ENCODE measurements around the gene OPCML.

Gene OPCML

DNA sequence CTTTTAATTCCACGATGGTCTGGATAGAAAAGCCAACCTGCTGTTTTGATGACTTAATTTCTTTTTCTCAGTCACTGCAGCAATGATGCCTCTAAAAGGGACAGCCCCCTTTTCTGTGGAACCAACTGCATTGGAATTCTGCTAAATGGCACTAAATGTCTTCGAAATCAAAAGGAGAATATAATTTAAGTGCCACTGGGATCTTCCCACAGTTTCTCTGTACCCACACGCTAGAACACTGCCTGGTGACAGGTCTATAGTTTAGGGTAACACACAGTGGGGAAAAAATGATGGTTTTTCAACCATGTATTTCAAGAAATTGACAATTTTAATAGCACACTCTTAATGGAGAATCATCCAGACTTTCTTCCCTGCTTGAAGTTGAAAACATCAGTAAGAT is 182.3 kb downstream of the OPCML start:
- no peak for DNase-seq

DNA sequence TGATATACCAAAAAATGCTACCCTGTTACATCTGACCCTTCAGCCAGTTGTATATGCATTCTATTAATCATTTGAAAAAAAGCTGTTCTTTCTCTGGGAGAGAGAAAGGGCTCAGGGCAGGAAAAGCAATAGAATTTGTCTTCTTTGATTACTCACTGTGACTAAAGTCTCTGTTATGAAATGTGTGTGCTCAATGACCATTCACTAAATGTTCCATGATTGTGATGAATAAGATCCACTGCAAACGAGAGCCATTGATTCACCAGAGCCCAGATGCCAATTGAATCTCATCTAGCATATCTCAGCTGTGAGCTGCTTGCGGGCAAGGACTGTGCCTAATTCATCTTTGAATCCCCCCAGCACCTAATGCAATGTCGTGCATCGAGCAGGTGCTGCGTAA is 184.3 kb downstream of the OPCML start:
- DNase-seq: no peak

DNA sequence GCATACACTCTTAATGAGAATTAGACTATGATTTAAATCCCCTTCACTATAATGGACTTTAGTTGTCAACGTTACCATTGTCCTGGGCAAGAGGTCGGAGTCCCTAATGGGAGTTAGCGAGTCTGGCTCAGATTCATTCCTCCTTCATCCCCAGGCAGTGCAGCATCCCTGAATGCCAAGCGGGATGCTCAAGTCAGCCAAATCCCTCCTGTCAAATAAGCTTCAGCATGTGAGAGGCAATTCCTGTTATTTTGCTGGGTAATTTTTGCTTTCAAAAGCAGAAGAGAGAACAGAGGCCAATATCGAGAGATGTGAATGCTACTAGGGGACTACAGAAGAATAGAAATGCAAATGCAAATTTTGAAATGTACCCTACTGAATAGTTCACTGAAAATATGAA is 186.2 kb downstream of the OPCML start:
- DNase-seq: no peak

DNA sequence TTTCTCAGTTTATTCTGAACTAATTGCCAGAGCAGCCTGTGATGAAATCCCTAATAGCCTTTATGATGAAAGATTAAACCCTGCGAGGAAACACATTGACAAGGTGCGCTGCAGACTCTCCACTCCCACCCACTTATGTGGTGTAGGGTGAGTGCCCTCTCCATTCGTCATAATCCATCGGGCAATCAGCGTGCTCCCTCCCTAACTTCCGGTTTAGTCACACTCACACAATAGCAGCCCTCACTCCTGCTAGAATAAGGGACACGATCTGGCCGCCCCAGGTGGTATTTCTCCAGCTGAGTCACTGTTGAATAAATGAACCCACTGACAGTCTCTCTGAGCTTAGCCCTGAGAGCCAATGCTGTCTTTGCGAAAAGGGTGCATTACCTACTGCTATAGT is 188.3 kb downstream of the OPCML start:
- no peak for DNase-seq

DNA sequence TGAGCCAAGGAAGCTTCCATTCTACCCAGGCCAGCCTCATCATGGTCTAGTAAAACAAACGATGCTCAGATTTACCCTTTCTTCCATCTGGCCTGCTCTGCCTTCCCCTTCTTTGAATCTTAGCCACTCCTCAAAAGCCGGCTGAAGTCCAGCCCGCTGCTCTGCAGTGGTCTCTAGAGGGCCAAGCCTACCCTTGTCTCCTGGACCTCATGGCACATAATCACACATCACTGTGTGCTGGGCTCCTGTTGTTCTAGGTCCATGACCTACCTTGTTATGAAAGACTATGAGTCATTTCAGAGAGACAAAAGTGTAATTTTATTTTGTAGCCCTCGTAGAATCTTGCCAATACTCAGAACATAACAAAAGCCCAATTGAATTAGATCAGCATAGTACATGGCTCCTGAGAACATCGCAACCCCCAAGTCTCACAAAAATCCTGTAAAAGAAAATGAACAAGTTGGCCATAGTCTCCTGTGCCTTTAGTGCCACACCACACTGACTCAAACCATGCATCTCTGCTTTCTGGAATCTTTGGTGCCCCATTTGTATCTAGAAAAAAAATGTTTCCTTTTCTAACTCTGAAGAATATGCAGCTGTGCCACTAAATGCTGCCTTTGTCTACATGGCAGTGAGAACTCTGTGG is 192.7 kb downstream of the OPCML start:
- DNase-seq: no peak

DNA sequence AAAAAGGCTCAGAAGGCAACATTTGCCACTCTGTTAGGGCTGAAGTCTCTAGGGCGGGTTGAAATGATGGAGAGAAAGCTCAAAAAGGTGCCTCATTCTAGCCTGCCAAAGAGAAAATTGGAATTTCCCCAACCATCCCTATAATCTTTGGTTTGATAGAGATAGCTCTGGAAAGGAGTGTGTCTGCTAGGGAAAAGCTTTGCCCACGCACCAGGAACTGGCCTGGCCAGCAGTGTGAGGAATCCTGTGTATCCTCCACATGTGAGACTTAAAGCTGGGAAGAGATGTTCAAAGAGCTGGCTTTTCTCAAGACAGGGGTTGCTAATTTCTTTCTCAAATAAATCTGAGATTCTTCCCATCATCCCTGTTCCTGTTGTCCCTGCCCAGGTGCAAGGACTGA is 193.7 kb downstream of the OPCML start:
- no peak for DNase-seq

DNA sequence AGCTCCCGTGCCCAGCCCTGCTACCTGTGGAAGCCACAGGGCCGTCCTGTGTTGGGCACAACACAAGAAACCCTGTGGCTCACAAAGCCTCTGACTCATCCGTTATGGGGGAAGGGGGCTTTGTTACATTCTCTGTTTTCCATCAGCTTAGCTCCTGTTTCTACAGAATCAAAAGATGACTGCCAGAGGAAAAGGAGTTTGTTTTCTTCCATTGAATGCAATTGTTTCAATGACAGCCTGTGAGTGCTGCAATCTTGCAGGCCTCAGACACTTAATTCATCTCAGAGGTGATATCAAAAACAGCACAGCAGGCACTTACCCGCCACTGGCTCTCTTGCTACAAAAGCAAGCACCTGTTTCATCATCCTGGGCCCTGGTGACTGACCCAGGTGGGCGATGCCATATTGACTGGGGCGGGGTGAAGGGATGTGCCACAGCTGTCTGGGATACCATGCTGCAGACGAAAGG is 194.3 kb downstream of the OPCML start:
- no peak for DNase-seq

DNA sequence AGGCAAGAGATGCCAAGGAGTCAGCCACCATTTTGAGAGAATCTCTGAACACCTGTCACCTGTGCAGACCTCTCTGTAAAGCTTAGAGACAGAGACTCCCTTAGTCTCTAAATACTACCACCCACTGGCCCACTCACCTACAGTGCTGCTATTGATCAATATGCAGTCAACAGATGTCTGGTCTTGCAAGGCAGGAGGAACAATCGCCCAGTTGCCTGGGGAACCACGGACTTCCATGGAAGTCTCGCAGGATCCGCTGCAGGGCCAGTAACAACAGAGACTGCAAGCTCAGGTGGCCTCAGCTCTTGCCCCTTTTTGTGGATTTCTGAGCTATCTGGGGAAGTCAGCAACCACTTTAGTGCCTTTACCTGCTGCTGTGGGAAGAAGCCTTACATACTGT is 195.1 kb downstream of the OPCML start:
- no peak for DNase-seq

DNA sequence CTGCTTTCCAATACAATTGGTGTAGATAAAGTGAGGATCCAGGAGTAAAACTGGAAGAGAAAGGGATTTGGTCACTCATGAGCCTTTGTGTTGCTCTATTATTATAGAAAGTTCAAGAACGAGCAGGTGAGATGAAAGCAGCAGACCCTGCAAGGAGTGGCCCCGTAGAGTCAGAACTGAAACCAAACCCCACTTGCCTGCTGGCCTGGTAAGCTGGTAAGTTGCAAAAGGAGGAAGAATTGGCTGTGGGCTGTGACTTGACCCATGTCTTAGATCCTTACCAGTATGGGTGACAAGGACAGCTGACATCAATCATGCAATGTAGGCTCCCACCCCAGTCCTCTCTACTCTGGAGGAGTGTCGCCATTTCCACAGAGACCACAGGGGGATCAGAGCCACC is 201.3 kb downstream of the OPCML start:
- DNase-seq: no peak

DNA sequence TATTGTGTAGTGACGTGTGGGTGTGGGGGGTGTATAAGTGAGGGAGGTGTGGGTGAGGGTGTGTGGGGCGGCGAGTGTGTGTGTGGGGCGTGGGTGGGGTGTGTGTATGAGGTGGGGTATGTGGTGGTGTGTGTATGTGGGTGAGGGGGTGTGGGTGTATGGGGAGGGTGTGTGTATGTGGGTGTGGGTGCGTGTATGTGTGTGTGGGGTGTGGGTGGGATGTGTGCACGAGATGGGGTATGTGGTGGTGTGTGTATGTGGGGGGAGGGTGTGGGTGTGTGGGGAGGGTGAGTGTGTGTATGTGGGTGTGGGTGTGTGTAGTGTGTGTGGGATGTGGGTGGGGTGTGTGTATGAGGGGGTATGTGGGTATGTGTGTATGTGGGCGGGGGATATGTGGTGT is 205.5 kb downstream of the OPCML start:
- no peak for DNase-seq

DNA sequence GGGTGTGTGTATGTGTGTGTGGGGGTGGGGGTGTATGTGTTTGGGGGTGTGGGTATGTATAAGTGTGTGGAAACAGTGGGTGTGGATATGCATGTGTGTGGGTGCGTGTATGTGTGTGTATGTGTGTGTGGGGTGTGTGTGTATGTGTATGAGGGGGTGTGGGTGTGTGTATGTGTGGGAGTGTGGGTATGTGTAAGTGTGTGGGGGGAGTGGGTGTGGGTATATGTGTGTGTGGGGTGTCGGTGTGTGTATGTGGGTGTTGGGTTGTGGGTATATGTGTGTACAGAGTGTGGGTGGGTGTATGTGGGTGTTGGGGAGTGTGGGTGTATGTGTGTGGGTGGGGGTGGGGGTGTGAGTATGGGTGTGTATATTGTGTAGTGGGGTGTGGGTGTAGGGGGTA is 206.0 kb downstream of the OPCML start:
- DNase-seq: no peak

DNA sequence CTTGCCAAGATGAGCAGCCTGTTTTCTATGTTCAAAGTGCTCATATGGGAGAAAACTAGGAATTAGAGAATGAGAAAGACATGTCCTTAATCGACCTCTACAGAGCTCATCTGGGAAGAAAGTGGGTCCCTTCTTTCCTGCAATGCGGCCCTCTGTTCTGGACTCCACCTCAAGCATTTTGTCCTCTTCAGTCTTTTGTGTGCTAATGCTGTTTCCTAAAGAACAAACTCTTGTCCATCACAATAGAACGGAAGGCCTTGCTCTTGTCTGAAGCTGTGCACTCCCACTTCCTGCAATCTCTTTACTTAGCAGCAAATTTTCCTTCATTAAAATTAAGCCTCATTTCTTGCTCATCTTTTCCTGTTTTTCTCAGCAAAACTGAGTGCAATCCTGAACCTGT is 206.6 kb downstream of the OPCML start:
- no peak for DNase-seq

DNA sequence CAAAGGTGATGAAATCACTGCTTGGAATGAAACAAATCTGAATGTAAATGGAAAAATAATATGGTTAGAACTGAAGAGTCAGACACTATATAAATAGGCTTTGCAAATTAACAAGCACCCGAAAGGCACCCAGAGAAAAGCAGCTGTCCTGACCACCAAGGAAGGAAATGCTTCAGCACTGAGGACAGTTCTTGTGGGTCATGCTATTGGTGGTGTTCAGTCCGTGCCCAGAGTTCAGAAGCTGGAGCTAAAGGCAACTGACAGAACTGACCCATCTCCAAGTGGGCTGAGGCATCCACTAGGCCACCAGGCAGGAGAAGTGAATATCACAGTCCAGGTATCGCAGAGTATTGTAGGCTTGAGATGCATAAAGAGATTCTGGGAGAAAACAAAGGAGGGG is 208.9 kb downstream of the OPCML start:
- DNase-seq: no peak

DNA sequence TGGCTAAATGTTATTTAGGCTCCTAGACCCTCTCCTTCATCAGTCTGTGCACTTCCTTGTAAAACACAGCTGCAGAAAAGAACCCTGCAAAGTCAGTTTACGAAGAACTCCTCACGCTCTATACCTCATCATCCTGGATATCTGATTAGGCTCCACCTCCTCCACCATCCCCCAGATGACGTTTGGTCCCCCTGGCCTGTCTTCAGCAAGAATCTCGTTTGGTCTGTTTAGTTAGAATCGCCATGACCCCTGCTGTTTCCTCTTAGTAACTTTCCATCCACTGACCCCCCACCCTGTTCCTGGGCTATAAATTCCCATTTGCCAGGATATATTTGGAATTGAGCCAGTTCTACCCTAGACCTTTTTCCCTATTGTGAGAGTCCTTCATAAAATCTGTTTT is 214.1 kb downstream of the OPCML start:
- no peak for DNase-seq

DNA sequence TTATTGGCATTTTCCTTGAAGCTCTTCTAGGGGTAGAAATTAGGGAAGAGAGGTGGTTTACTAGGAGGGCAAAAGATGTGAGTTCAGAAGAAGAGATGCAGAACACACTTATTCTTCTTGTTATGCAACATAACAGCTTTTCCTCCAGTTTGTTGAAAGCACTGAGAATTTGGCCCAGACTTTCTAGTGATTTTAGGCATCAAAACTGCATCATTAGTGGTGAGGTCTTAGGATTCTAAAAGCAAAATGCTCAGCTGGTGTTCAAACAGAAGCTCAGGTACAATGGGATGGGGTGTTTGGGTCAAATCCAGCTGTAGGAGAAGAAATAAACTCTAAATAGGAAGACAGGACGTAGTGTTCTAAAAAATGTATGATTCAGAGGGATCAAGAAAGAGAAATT is 221.1 kb downstream of the OPCML start:
- no peak for DNase-seq

DNA sequence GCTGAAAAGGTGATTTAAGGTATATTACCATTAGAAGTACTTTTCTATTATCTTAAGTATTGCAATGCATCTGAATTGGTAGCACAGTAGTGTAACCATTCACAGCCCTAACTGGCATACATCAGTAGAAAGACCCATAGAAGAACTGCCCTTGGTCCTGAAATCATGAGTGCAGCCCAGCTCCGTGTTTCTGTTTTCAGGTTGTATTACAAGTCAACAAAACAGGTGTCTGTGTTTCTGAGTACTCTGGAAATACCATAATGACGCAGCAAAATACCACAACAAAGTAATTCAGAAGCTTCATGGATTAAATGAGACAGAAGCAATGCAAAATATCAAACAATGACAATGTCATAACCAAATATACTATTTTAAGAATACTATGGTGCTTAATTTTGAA is 226.3 kb downstream of the OPCML start:
- no peak for DNase-seq

DNA sequence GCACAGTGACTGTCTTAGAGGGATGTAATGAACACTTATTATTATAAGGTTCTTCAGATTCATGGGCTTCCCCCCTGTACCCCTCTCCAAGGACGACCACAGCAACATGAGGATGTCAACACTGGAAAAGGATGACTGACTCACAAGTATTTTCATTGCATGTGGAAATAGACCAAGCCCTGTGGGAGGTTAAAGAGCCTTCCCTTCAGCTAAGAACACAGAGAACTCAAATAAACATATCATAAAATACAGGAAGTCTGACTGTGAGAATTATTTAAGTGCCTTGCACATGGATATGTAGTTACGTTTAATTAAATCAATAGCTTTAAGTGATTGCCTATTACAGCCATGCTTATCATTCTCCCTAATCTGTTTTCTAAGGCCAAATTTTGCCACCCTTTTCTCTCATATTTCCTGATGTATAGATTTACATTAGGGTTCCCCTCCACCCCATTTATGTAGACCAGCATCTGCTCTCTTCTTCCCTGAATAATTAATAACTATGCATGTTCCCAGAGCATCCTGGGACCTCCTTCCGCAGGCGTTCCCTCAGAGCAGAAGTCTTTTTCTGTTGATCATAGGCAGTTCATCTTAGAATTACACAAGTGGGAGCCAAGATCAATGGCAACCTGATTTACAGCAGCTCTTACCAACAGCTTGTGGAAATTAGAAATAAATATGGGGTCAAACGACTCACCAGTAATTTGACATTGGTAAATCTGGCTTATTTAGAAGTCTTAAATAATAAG is 226.9 kb downstream of the OPCML start:
- DNase-seq: no peak

DNA sequence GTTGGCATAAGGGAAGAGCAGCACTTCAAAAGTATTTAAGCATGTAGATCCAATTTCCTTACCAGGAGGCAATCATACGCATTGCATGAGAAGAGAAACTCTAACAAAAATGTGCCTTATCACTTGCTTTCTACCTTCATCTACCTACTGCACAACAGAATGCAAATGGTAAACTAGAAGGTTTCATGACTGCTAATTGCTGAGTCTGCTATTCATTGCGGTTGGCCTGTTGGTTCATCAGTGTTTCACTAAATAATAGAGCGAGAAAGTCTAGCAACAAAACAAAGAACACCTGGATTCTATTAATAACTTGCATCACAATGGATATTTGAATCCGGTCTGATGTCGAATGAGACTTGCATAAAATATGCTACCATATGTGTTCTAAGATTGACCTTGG is 229.0 kb downstream of the OPCML start:
- no peak for DNase-seq

DNA sequence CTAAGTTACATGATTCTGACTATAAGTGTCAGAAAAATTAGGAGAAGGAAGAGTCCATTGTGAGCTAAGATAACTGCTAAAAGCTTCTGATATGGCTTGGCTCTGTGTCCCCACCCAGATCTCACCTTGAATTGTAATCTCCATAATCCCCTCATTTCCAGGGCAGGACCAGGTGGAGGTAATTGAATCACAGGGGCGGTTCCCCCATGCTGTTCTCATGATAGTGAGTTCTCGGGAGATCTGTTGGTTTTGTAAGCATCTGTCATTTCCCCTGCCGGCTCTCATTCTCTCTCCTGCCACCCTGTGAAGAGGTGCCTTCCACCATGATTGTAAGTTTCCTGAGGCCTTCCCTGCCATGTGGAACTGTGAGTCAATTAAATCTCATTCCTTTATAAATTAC is 230.2 kb downstream of the OPCML start:
- no peak for DNase-seq

DNA sequence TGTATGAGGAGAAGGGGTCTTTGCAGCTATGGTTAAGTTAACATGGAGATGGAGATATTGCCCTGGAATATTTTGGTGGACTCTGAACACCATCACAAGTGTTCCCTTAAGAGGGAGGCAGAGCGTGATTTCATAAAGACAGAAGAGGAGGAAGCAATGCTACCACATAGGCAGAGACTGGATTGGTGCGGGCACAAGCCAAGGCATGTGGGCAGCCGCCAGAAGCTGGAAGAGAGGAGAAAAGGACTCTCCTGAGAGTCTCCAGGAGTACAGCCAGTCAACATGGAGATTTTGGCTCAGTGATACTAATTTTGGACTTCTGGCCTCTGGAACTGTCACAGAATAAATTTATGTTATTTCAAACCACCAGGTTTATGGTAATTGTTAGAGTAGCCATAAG is 231.6 kb downstream of the OPCML start:
- no peak for DNase-seq

DNA sequence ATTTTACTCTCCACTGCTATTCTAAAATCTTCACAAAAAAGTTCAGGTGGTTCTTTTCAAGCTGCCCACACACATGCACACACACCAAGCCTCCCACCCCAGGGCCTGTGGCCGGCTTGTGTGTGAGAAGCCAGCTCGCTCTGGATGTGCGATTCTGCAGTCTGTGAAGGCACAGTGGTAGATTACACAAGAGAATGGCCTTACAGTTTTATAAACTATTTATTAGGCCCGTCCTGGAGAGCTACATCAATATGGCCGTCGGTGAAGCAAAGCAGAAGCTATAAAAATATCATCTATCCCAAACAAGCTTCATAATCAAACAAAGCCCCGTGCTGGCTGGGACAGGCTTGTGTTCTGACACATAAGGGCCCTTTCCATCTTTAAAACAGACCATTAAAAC is 240.5 kb downstream of the OPCML start:
- no peak for DNase-seq

DNA sequence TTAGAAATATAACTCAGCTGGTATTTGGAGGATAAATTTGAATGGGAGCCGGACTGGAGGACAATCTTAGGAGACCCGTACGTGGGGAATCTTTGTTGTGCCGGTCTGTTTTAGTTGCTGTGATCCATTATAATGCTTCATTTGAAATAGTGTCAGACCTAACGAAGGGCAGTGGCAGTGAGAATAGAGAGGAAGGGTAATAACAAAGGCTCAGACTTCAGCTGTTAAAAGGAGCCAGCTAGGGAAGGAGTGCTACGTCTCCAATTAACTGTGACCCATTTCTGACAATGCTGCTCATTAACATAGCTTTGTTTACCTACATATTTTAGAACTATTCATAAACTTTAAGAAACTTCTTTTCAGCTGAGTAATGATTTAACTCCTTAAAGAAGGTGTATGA is 246.9 kb downstream of the OPCML start:
- no peak for DNase-seq

DNA sequence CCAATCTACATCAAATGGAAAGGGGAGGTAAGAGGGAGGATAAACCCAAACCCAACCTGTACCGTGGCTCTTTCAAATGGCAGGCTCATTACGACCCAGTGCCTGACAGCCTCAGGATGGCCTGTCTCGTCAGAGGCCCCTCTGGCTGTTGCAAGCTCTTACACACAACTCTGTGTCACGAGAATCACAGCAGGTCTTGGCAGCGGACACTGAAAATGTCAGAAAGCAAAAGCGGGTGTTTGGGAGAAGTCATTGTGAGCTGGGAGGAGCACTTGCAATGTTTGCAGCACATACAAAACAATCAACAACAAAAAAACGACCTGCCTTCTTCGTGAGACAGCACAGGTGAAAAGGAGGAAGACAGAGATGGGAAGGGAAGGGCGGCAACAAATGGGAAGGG is 248.1 kb downstream of the OPCML start:
- no peak for DNase-seq

DNA sequence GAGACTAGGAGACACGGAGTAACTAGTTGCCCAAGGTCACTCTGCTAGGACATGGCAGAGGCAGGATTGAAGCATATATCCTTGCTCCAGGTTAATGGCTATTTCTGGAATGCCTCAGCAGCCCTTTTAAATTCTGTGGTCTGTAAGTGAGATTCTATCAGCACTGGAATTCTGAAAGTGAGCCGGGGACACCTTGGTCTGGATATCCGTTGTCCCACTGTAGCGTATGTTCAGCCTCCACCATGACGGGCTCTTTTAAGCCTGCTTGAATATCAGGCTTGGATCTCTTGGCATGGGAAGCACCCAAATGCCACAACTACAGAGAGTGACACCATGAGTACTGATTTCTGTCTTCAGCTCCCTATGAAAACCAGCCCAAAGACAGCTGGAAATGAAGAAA is 254.4 kb downstream of the OPCML start:
- no peak for DNase-seq
